Endometrial microvascular endothelial cells (primary cell): ENCODE results near the gene FUT7. TPM values are rescaled to one million over a fixed set of nuclear protein-coding genes. Genes with fewer than 3 reads are reported as not detected.
"Not testable (repeated sequence)": the region's sequence is repeated elsewhere in the genome, so short reads cannot be mapped to it uniquely, and the experiment has no call there.

Experiments used
- in situ Hi-C: cut with HindIII; loops from 2 replicates; pipeline ENCODE4 v1.10.0; 2017; ENCODE audit warnings: low sequenced_read_pairs, low pct_unique_long_range_greater_than_20kb; ENCODE audit errors: inconsistent ontology term
- total RNA-seq: library from RNA; depleted of rRNA; stranded (reverse); fragments of >200 nt; gene quantifications from one replicate; pipeline ENCODE4 v1.2.3, GENCODE V29; 2015; ENCODE audit errors: inconsistent ontology term

FUT7 gene
- total RNA-seq, 1 donor from 2014 or later, result not detected

DNA sequence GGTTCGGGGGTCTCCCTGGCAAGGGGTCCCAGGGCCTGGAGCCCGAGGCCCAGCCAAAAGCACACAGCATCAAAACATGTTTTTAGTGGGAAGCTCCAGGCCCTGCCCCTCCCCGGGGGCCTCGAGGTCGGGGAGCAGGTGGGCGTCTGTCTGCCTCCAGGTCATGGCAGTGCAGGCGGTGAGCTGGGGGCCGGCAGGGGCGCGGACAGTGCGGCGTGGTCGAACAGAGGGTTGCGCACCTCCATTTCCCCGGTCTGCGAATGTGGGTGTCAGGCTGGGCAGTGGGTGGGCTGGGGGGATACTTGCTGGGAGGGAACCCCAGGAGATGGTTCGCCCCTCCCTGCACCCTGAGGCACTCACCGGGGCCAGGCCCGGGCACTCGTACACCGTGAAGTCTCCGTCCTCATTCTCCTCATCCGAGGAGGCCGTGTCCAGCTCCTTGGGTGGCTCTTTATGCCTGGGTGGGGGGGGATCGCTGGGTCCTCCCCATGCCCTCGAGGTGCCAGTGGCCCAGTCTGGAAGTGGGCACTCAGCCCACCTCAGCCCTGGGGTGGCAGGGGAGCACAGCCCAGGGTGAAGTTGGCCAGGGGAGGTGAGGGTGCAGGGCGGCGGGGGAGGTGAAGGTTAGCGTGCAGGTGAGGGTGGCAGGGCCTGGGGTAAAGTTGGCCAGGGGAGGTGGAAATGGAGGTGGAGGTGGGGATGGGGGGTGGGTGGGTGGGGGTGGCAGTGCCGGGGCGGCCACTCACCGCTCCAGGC lies 7.9 kb upstream of the FUT7 start:
- in situ Hi-C loops, result no loop called here

- in situ Hi-C loops, result no loop called here
These were observed 7.0 kb upstream of the FUT7 start for GRCh38 chr9:137038916-137039315.

DNA sequence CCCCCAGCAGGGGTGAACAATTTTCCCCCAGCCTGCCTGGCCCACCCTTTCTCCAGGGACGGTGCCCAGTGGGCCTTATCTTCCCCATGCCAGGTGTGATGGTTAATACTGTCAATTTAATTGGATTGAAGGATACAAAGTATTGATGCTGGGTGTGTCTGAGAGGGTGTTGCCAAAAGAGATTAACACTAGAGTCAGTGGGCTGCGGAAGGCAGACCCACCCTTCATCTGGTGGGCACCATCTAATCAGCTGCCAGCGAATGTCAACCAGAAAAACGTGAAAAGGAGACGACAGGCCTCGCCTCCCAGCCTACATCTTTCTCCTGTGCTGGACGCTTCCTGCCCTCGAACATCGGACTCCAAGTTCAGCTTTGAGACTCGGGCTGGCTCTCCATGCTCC lies 5.6 kb upstream of the FUT7 start:
- in situ Hi-C loops, result no loop called here

GRCh38 chr9:137037035-137037434 lies 5.1 kb upstream of the FUT7 start:
- in situ Hi-C loops, result no loop called here

DNA sequence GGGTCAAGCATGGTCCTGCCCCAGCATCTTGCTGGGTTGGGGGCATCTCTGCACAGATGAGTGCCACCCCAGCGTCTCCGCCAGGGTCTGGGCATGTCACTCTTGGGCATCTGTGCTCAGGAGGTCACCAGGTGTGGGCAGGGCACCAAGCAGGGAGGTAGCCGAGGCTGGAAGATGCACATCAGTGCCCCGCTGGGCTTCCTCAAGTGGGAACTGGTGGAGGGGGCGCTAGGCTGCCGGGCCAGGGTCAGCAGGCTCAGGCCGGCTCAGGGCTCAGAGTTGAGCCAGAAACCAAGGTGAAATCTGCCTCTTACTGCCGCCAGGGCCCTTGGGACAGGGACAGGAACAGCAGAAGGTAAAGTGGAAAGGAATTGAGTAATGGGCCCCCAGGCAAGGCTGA lies 4.0 kb upstream of the FUT7 start:
- in situ Hi-C loops, result no loop called here

- in situ Hi-C loops, result no loop called here
These were observed 3.6 kb upstream of the FUT7 start for GRCh38 chr9:137035507-137035834.

- in situ Hi-C loops, result no loop called here
These were observed 3.0 kb upstream of the FUT7 start for GRCh38 chr9:137034709-137035506.

DNA sequence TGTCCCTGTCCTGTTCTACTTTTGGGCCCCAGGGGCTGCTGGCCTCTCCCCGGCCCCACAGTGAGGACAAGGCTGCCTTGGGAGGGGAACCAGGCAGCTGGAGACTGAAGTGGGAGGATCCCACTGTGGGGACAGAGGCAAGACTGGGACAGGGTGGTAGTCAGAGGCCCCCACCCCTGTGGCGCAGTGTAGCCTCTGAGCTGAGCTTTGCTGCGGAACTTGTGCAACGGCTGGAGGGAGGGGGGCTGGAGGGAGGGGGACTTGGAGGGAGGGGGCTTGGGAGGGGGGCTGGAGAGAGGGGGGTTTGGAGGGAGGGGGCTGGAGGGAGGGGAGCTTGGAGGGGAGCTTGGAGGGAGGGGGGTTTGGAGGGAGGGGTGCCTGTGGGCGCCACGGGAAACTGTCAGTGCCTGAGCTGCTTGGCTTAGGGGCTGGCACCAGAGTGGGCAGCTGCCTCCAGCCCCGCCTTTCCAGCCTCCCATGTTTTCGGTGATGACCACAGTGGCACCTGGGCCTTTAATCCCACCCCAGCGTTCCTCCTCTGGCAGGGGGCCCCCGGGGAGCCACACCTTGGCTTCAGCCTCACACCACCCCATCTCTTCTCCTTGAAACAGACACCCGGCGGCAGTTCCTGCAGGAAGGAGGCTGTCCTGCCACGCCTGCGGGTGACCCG lies 2.3 kb upstream of the FUT7 start:
- in situ Hi-C loops, result no loop called here

DNA sequence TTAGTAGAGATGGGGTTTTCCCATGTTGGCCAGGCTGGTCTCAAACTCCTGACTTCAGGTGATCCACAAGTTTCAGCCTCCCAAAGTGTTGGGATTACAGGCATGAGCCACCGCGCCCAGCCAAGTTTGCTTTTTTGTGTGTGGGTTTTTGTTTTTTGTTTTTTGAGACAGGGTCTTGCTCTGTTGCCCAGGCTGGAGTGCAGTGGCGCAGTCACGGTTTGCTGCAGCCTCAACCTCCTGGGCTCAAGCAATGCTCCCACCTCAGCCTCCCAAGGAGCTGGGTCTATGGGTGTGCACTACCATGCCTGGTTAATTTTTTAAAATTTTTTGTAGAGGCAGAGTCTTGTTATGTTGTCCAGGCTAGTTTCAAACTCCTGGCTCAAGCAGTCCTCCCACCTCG lies 1.6 kb upstream of the FUT7 start:
- in situ Hi-C loops, result not testable (repeated sequence)

DNA sequence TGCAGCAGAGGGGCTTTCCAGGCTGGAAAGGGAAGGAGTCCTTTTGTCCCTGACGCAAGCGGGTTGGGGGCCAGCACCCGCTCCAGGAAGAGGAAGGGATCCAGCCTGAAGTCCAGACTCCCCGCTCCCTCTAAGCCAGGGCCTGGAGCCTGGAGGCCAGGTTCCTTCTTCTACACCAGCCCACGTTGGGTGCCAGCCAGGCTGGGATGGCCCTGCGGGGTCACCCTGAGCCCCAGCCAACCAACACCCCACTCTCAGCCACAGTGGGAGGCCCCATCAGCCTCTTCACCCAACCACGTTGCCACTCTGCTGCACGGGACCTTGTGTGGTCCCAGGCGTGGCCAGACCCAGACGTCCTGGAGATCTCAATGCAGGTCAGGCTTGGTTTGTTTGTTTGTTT lies 970 bp upstream of the FUT7 start:
- in situ Hi-C loops, result no loop called here

DNA sequence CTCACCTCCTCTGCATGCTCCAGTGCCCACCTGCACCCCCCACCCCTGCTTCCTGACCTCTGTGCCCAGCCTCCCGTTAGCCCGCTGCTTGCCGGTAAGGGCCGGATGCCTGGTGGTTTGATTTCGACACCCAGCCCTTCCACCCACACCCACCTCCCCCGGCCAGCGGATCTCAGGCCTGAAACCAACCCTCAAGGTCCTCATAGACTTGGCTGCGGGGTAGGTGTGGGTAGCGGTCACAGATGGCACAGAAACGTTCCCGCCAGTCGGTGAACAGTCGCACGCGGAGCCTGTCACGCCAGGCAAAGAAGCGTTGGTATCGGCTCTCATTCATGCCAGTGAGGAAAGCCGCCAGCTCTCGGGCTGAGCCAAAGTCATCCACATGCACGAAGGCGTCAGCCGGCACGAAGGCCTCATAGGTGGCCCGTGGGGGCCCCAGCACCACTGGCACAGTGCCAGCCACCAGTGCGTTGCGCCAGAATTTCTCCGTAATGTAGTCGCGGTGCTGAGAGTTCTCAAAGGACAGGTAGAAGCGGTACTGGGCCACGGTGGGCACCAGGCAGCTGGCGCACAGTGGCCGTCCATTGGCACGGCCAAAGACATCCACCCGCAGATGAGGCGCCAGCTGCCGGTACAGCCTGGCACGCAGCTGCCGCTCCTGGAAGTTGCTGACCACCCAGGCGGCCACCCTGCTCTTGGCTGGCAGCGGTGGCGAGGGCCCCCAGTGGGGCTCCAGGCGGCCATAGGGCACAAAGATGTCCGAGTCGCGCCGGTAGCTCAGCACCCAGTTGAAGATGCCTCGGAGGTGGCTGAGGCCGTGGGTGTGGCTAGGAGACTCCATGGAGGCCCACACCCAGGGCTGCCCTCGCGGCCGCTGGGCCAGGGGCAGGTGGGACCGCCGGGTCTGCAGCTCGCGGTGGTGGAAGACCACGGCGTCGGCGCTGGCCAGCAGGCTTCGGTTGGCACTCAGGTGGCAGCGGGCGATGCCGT lies 1.1 kb downstream of the FUT7 start:
- in situ Hi-C loops, result no loop called here

DNA sequence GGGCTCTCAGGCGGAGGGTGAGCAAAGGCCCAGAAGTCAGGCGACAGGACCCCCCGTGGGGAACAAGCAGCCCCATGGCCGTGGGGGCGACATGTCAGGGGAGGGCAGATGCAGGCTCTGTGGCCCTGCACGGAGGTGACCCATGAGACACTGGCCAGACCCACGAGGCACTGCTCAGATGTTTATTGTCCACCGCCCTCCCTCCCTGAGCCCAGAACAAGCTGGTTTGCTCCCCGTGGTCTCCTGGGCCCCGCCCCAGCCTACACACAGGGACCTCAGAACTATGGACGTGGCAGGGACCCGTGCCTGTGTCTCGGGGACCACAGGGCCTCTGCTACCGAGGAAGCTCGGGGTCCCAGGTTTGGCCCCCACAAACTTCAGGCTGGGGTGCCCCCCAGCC lies 1.9 kb downstream of the FUT7 start:
- in situ Hi-C loops, result no loop called here

DNA sequence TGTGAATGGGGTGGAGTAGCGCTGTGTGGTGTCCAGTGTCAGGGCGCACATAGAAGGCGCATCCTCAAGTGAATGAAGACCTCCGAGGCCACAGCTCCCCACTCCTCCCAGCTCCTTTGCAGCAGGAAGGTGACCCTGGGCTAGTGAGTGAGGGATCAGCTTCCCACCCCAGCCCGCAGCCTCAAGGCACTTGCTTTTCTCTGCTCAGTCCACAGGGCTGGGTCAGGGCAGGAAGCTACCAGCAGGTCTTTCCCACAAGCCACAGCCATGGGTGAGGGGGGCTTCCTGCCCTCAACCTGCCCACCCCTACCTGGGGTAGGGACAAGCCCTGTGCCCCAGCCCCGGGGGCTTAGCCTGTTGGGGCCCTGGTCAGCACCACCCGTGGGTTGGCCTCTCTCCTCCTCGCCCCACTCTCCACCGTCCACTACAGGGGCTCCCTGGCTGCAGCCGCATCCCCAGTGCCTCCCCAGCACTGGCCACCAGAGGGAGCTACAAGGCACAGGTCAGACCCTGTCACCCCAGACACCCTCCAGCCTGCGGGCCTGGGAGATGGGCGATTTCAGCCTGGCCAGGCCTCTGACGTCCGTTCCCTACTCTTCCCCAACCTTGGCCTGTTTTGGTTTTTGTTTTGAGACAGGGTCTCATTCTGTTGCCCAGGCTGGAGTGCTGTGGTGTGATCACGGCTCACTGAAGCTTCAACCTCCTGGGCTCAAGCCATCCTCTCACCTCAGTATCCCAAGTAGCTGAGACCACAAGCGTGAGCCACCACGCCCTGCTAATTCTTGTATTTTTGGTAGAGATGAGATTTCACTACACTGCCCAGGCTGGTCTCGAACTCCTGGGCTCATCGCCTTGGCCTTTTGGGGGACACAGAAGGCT lies 2.6 kb downstream of the FUT7 start:
- in situ Hi-C loops, result no loop called here

- in situ Hi-C loops, result no loop called here
These were observed 3.4 kb downstream of the FUT7 start for GRCh38 chr9:137028263-137029057.

DNA sequence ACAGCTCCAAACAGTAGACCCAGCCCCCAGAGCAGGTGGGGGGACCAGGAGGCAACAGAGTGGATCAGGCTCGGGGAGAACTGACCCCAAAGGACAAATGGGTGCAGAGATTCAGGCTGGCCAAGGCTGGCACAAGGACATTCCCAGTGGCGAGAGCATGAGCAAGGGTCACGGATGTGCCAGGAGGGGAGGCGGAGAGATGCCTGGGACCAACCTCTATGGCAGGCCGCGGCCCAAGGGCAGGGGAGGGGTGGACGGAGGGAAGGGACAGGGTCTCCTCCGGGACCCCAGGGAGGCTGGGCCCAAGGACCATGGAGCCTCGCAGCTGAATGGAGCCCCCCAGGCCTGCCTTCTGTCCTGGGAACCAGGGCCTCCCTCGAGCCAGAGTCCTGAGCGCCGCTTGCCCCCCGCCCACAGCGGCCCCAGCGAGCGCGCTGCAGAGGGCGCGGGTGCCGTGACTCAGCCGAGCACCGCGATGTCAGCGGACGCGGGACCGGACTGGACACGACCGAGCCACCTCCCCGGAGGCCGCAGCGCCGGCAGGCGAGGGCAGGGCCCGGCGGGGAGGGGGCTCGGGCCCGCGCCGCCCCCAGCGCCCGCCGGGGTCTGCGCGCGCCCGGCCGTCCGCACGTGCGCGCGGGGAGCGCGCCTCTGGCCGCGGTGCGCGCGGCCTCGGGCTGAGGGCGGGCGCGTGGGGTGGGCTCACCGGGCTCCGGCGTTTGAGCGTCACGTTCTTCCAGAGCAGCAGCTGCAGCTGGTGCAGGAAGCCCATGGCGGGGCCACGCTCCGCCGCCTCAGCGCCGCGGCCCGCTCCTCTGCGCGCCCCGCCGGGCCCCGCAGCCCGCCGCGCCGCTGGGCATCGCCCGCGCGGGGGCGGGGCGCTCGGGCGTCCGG lies 4.3 kb downstream of the FUT7 start, which contains the start of gene ABCA2:
Gene ABCA2 (minus strand): TSS at position 869 of the 894 bp plus-strand sequence. CDS start 97 bp downstream, at position 772.
- in situ Hi-C loops, result no loop called here

GRCh38 chr9:137026828-137027227 lies 5.1 kb downstream of the FUT7 start:
- in situ Hi-C loops, result no loop called here
